DOHH2 (cell line): ENCODE results near the gene CERS6.

Experiments used
- EZH2phosphoT487 ChIP-seq: fragments of 200-600 bp; sonication (generic); IDR thresholded peaks from 2 replicates; pipeline ENCODE4 v1.6.1; 2017; ENCODE audit warnings: borderline replicate concordance, mild to moderate bottlenecking, antibody characterized with exemption, low read length, moderate library complexity, mixed read lengths
- TF ChIP-seq, protein P1 (sequence below): fragments of 200-600 bp; sonication (generic); IDR thresholded peaks from one replicate; pipeline ENCODE4 v1.5.1; 2014; ENCODE audit warnings: antibody characterized with exemption, mild to moderate bottlenecking, low read depth, low read length; ENCODE audit not compliant: poor library complexity, severe bottlenecking

DNA sequence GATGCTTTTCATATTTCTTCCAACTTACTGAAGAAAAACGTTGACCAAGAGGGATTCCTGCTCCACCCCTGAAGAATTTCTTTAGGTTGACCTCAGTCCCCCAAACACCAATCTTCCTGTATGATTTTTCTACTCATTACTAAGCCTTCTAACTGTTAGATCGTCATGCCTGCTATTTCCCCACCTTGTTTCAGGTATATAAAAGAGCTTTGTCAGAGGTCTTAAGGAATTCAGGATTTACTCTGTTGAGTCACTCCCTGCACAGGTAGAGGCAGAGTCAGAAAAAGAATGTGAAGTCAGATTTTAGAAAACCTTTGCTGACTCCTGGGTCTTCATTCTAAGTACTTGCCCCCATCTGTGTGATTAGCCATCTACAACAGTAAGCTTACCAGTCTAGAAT, 262.6 kb downstream of the CERS6 start:
- TF ChIP-seq, protein P1, sequence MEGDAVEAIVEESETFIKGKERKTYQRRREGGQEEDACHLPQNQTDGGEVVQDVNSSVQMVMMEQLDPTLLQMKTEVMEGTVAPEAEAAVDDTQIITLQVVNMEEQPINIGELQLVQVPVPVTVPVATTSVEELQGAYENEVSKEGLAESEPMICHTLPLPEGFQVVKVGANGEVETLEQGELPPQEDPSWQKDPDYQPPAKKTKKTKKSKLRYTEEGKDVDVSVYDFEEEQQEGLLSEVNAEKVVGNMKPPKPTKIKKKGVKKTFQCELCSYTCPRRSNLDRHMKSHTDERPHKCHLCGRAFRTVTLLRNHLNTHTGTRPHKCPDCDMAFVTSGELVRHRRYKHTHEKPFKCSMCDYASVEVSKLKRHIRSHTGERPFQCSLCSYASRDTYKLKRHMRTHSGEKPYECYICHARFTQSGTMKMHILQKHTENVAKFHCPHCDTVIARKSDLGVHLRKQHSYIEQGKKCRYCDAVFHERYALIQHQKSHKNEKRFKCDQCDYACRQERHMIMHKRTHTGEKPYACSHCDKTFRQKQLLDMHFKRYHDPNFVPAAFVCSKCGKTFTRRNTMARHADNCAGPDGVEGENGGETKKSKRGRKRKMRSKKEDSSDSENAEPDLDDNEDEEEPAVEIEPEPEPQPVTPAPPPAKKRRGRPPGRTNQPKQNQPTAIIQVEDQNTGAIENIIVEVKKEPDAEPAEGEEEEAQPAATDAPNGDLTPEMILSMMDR = no peak
- no peak for TF ChIP-seq EZH2phosphoT487
